ENCODE measurements around the gene CSGALNACT2.
"Not testable (repeated sequence)": the region's sequence is repeated elsewhere in the genome, so short reads cannot be mapped to it uniquely, and the experiment has no call there.

CSGALNACT2 gene

GRCh38 chr10:43174969-43175368, 36.7 kb downstream of the CSGALNACT2 start:
- in situ Hi-C loops (cut with MboI; ENCODE audit: low sequenced_read_pairs): no loop called here

GRCh38 chr10:43176271-43176670, 38.0 kb downstream of the CSGALNACT2 start:
- in situ Hi-C loops (cut with MboI; ENCODE audit: low sequenced_read_pairs): no loop called here

- in situ Hi-C loops (cut with MboI; ENCODE audit: low sequenced_read_pairs): no loop called here
These were observed 39.4 kb downstream of the CSGALNACT2 start for GRCh38 chr10:43177595-43177994.

- in situ Hi-C loops (cut with MboI; ENCODE audit: low sequenced_read_pairs): no loop called here
These were observed 42.9 kb downstream of the CSGALNACT2 start for GRCh38 chr10:43181146-43181545.

- in situ Hi-C loops (cut with MboI; ENCODE audit: low sequenced_read_pairs): not testable (repeated sequence)
These were observed 45.5 kb downstream of the CSGALNACT2 start for GRCh38 chr10:43183764-43184163.

- in situ Hi-C loops (cut with MboI; ENCODE audit: low sequenced_read_pairs): no loop called here
These were observed 47.9 kb downstream of the CSGALNACT2 start for GRCh38 chr10:43186150-43186549.

- in situ Hi-C loops (cut with MboI; ENCODE audit: low sequenced_read_pairs): no loop called here
These were observed 49.0 kb downstream of the CSGALNACT2 start for GRCh38 chr10:43187213-43187612.

GRCh38 chr10:43188702-43189101, 50.5 kb downstream of the CSGALNACT2 start:
- in situ Hi-C loops (cut with MboI; ENCODE audit: low sequenced_read_pairs): no loop called here

- in situ Hi-C loops (cut with MboI; ENCODE audit: low sequenced_read_pairs): no loop called here
These were observed 52.0 kb downstream of the CSGALNACT2 start for GRCh38 chr10:43190289-43190688.

GRCh38 chr10:43190775-43191174, 52.5 kb downstream of the CSGALNACT2 start:
- in situ Hi-C loops (cut with MboI; ENCODE audit: low sequenced_read_pairs): no loop called here

GRCh38 chr10:43192884-43193283, 54.6 kb downstream of the CSGALNACT2 start:
- in situ Hi-C loops (cut with MboI; ENCODE audit: low sequenced_read_pairs): no loop called here

GRCh38 chr10:43193496-43194080, 55.3 kb downstream of the CSGALNACT2 start:
- in situ Hi-C loops (cut with MboI; ENCODE audit: low sequenced_read_pairs): no loop called here

GRCh38 chr10:43194266-43194665, 56.0 kb downstream of the CSGALNACT2 start:
- in situ Hi-C loops (cut with MboI; ENCODE audit: low sequenced_read_pairs): no loop called here

- in situ Hi-C loops (cut with MboI; ENCODE audit: low sequenced_read_pairs): no loop called here
These were observed 56.6 kb downstream of the CSGALNACT2 start for GRCh38 chr10:43194859-43195258.

- in situ Hi-C loops (cut with MboI; ENCODE audit: low sequenced_read_pairs): no loop called here
These were observed 57.3 kb downstream of the CSGALNACT2 start for GRCh38 chr10:43195557-43195956.

- in situ Hi-C loops (cut with MboI; ENCODE audit: low sequenced_read_pairs): no loop called here
These were observed 58.1 kb downstream of the CSGALNACT2 start for GRCh38 chr10:43196131-43196980.

- in situ Hi-C loops (cut with MboI; ENCODE audit: low sequenced_read_pairs): no loop called here
These were observed 59.0 kb downstream of the CSGALNACT2 start for GRCh38 chr10:43196981-43197833.

GRCh38 chr10:43197834-43198681, 59.8 kb downstream of the CSGALNACT2 start:
- in situ Hi-C loops (cut with MboI; ENCODE audit: low sequenced_read_pairs): no loop called here

GRCh38 chr10:43198682-43199005, 60.4 kb downstream of the CSGALNACT2 start:
- in situ Hi-C loops (cut with MboI; ENCODE audit: low sequenced_read_pairs): no loop called here

- in situ Hi-C loops (cut with MboI; ENCODE audit: low sequenced_read_pairs): no loop called here
These were observed 60.9 kb downstream of the CSGALNACT2 start for GRCh38 chr10:43199088-43199683.
